Kidney (tissue), 14 donors: Measurements from ENCODE around the gene TOX3. TPM values are rescaled to one million over a fixed set of nuclear protein-coding genes. Genes with fewer than 3 reads are reported as not detected.

ENCODE experiments used
- DNase-seq, 5 donors: peaks; one replicate each; pipeline ENCODE4 v3.0.0-alpha.2; 2013 to 2020
- FAIRE-seq: peaks from 2 replicates; lab custom pipeline; 2012; peaks lifted over from hg19 to GRCh38; lab: Jason Lieb, UNC
- H3K27ac ChIP-seq, 2 donors: one replicate each; pipeline ENCODE4 v1.7.0; 2013; ENCODE audit warnings: low read depth in 2 of 2, low read length in 2 of 2, inconsistent platforms in 1 of 2
- H3K27me3 ChIP-seq: one replicate; pipeline ENCODE4 v1.7.1; 2013; ENCODE audit warnings: low read length, inconsistent platforms; ENCODE audit not compliant: control insufficient read depth, insufficient read depth
- H3K36me3 ChIP-seq, 3 donors: one replicate each; pipeline versions ENCODE4 v1.7.0 to v1.7.1; 2013; ENCODE audit warnings: low read length in 3 of 3, control low read depth in 1 of 3, inconsistent platforms in 1 of 3; ENCODE audit not compliant: insufficient read depth in 3 of 3, control insufficient read depth in 2 of 3
- H3K4me1 ChIP-seq, 3 donors: one replicate each; pipeline versions ENCODE4 v1.7.0 to v1.7.1; 2013; ENCODE audit warnings: low read length in 3 of 3, inconsistent platforms in 1 of 3, low read depth in 1 of 3; ENCODE audit not compliant: control insufficient read depth in 2 of 3, insufficient read depth in 2 of 3
- H3K4me3 ChIP-seq, 3 donors: one replicate each; pipeline versions ENCODE4 v1.7.0 to v1.8.1; 2013; ENCODE audit warnings: low read length in 3 of 3, control low read depth in 1 of 3, inconsistent platforms in 1 of 3
- H3K9ac ChIP-seq, 3 donors: one replicate each; pipeline versions ENCODE4 v1.7.0 to v1.7.1; 2013; ENCODE audit warnings: low read length in 3 of 3, control low read depth in 1 of 3, inconsistent platforms in 1 of 3
- H3K9me3 ChIP-seq, 3 donors: one replicate each; pipeline versions ENCODE4 v1.7.0 to v1.7.1; 2013; ENCODE audit warnings: low read length in 3 of 3, control low read depth in 1 of 3, inconsistent platforms in 1 of 3; ENCODE audit not compliant: control insufficient read depth in 2 of 3, insufficient read depth in 1 of 3
- intact Hi-C: fragments of 100-400 bp; cut with DNase I; formaldehyde crosslinking; loops from one replicate; pipeline ENCODE4 v1.11.1; 2022
- polyA plus RNA-seq: library from polyadenylated mRNA; stranded (reverse); fragments of 350-450 nt; fragmentation: Illumina TruSeq; extraction: RNeasy Lipid Tissue Mini Kit (QIAGEN cat#74804); gene quantifications from one replicate; pipeline ENCODE4 v1.2.3, GENCODE V29; 2014; ENCODE audit warnings: low read depth, low replicate concordance; ENCODE audit not compliant: insufficient read depth
- total RNA-seq: library from RNA; stranded (reverse); fragmentation: NEBNext Ultra II Directional; extraction: Animal tissue kit (Norgen Biotek cat#: 25700); gene quantifications from one replicate; pipeline ENCODE4 v1.2.1, GENCODE V29; 2021
- TF ChIP-seq, protein P1 (sequence below): IDR thresholded peaks from 3 replicates; pipeline ENCODE4 v1.5.1; 2012; ENCODE audit warnings: mild to moderate bottlenecking, moderate library complexity, borderline replicate concordance; ENCODE audit not compliant: insufficient read depth; ENCODE audit errors: extremely low read depth
- donor health status: control.
- donor health status: control.
- donor health status: control.
- donor health status: control.
- donor health status: control.
- donor health status: DM: yes; HTN: yes; CAD: no.
- donor health status: Normal renal cell carcinoma (clear cell type).

TOX3 gene
- total and polyA plus RNA-seq, 2 donors from 2014 or later, result 8.7 to 16.2 TPM

DNA sequence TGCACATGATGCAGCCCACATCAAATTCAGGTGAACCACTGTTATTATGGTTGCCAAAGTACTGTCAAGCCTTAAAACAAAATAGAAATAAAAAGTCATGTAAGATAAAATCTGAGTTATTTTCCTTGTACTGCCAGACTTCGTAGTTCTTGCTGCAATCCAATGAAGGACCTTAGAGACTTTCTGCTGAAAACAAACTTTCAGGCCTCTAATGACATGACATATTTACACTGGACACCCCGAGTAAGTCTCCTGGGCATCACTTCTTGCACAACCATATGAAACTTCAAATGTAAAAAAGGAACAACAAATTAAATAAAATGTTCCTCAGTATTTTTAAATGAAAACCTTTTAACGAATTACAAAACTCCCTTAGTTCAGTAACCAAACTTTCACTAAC is 66.7 kb downstream of the TOX3 start:
- Histone ChIP-seq H3K27me3 (no peaks in the 10 kb centered on the region), H3K4me3 (no peak overlapping the region), H3K4me1 (no peaks in the 10 kb centered on the region), H3K36me3 (no peaks in the 10 kb centered on the region), H3K9ac (no peak overlapping the region), H3K27ac (no peak overlapping the region), H3K9me3 (no peaks in the 10 kb centered on the region)
- FAIRE-seq (no peak), DNase-seq (no peak)
- TF ChIP-seq, protein P1, sequence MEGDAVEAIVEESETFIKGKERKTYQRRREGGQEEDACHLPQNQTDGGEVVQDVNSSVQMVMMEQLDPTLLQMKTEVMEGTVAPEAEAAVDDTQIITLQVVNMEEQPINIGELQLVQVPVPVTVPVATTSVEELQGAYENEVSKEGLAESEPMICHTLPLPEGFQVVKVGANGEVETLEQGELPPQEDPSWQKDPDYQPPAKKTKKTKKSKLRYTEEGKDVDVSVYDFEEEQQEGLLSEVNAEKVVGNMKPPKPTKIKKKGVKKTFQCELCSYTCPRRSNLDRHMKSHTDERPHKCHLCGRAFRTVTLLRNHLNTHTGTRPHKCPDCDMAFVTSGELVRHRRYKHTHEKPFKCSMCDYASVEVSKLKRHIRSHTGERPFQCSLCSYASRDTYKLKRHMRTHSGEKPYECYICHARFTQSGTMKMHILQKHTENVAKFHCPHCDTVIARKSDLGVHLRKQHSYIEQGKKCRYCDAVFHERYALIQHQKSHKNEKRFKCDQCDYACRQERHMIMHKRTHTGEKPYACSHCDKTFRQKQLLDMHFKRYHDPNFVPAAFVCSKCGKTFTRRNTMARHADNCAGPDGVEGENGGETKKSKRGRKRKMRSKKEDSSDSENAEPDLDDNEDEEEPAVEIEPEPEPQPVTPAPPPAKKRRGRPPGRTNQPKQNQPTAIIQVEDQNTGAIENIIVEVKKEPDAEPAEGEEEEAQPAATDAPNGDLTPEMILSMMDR, result no peak
- intact Hi-C loops, result loop anchor here (10.0 kb wide), 1 partner anchor 55 kb away; no protein-coding TSS in a partner anchor

DNA sequence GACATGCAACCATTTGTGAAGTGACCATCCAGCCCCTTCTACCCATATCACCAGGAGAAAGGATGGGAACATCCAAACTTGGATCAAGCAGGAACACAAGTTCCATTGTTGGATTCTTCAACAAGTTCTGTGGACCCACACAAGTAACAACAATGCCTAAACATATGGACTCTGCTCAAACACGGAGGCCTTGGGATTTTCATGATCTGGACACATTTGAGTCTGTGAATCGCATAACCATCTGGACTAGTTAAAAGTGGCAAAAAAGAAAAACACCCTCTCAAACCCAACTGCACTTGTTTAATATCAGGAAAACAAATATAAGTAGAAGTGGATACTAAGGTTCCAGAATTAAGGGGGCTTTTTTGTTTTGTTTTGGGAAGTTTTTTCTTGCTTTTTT is 70.8 kb downstream of the TOX3 start:
- FAIRE-seq, result no peak
- TF ChIP-seq, protein P1, result no peak
- no peaks in the 10 kb centered on the region for H3K27me3 ChIP-seq
- H3K36me3 ChIP-seq, result no peaks in the 10 kb centered on the region
- H3K27ac ChIP-seq, result no peak overlapping the region
- no peaks in the 10 kb centered on the region for H3K4me1 ChIP-seq
- intact Hi-C loops, result no loop called here
- no peaks in the 10 kb centered on the region for H3K9me3 ChIP-seq
- H3K9ac ChIP-seq, result no peak overlapping the region
- no peak overlapping the region for H3K4me3 ChIP-seq
- no peak for DNase-seq

DNA sequence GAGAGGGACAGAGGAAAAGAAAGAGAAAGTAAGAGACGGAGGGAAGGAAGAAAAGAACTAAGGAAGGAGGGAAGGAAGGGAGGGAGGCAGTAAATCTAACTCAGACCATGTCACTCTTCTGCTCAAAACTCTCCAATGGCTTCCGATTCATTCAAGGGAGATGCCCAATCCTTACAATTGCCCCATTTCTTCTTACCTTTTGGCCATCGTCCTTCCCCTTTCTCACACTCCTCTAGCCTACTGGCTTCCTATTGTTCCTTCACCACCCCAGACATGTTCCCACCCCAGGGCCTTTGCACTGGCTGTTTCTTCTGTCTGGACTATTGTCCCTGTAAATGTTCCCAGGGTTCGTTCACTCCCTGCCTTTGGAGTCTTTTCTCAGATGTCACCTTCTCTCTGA is 72.3 kb downstream of the TOX3 start:
- FAIRE-seq (no peak), DNase-seq (no peak)
- H3K27ac ChIP-seq, result no peak overlapping the region
- TF ChIP-seq, protein P1, result no peak
- no peak overlapping the region for H3K4me3 ChIP-seq
- H3K9me3 ChIP-seq, result no peaks in the 10 kb centered on the region
- H3K4me1 ChIP-seq, result peaks cover 0 to 5% (median 0%) of the 10 kb centered on the region in 3 donors
- no peak overlapping the region for H3K9ac ChIP-seq
- intact Hi-C loops, result no loop called here
- H3K36me3 ChIP-seq, result no peaks in the 10 kb centered on the region
- H3K27me3 ChIP-seq, result no peaks in the 10 kb centered on the region

DNA sequence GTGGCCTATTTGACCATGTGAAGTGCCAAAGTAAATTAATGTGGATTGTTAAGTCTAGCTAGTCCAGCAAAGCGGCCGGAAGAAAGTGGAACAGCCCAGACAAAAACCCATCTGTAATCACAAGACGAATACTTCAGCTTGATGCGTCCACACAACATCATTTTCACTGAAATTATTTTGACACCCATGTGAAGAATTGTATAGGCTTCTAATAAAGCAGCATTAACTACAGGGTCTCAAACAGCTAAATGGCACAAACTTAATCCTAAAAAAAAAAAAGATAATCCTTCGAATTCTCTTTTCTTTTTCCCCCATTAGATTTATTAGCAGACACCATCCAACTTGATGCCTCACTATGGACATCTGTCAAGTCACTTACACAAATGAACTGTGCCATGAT is 73.8 kb downstream of the TOX3 start:
- no peak for DNase-seq
- Histone ChIP-seq H3K27ac (no peak overlapping the region), H3K9ac (no peak overlapping the region), H3K9me3 (no peaks in the 10 kb centered on the region), H3K4me1 (peaks cover 0 to 5% (median 0%) of the 10 kb centered on the region in 3 donors), H3K27me3 (no peaks in the 10 kb centered on the region), H3K4me3 (no peak overlapping the region), H3K36me3 (no peaks in the 10 kb centered on the region)
- no peak for FAIRE-seq
- intact Hi-C loops, result no loop called here
- TF ChIP-seq, protein P1, result no peak
